ENCODE data around the gene IQCK. TPM values are rescaled to one million over a fixed set of nuclear protein-coding genes. Genes with fewer than 3 reads are reported as not detected.

Gene IQCK
- total RNA-seq, 1 donor from 2014 or later = 5.8 TPM

DNA sequence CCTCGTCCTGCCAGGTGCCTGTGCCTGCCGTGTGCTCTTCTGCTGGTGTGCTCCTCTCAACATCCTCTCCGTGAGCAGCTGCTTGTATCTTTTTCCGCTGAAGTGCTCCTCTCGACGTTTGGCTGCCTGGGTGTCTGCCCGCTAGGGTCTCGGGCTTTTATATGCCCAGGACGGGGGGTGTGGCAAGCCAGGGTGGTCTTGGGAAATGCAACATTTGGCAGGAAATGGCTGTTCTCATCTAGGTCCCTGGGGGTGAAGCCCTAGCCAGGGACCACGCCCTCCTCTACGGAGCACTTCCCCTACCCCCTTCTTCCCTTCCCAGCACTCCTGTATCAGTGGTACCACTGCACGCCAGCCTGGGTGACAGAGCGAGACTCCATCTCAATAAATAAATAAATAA is 49.4 kb downstream of the IQCK start:
- Mint-ChIP-seq H3K9me3 (ENCODE audit: unreplicated experiment) (peaks cover 11% of the 10 kb centered on the region), H3K27ac (ENCODE audit: unreplicated experiment) (no peak overlapping the region), H3K4me3 (ENCODE audit: unreplicated experiment) (no peak overlapping the region), H3K36me3 (ENCODE audit: unreplicated experiment) (peaks cover 2% of the 10 kb centered on the region), H3K27me3 (ENCODE audit: unreplicated experiment) (no peaks in the 10 kb centered on the region), H3K4me1 (ENCODE audit: unreplicated experiment) (no peaks in the 10 kb centered on the region)
- DNase-seq (ENCODE audit: extremely low spot score, unreplicated experiment) = peak; percentile 63
- TF ChIP-seq, protein P1, sequence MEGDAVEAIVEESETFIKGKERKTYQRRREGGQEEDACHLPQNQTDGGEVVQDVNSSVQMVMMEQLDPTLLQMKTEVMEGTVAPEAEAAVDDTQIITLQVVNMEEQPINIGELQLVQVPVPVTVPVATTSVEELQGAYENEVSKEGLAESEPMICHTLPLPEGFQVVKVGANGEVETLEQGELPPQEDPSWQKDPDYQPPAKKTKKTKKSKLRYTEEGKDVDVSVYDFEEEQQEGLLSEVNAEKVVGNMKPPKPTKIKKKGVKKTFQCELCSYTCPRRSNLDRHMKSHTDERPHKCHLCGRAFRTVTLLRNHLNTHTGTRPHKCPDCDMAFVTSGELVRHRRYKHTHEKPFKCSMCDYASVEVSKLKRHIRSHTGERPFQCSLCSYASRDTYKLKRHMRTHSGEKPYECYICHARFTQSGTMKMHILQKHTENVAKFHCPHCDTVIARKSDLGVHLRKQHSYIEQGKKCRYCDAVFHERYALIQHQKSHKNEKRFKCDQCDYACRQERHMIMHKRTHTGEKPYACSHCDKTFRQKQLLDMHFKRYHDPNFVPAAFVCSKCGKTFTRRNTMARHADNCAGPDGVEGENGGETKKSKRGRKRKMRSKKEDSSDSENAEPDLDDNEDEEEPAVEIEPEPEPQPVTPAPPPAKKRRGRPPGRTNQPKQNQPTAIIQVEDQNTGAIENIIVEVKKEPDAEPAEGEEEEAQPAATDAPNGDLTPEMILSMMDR (IDR thresholded peaks at IDR 0.05) = no peak

GRCh38 chr16:19769239-19769638 is 51.2 kb downstream of the IQCK start:
- Mint-ChIP-seq H3K4me1 (ENCODE audit: unreplicated experiment) (no peaks in the 10 kb centered on the region), H3K36me3 (ENCODE audit: unreplicated experiment) (peaks cover 2% of the 10 kb centered on the region), H3K4me3 (ENCODE audit: unreplicated experiment) (no peak overlapping the region), H3K9me3 (ENCODE audit: unreplicated experiment) (peaks cover 11% of the 10 kb centered on the region), H3K27ac (ENCODE audit: unreplicated experiment) (no peak overlapping the region), H3K27me3 (ENCODE audit: unreplicated experiment) (no peaks in the 10 kb centered on the region)
- TF ChIP-seq, protein P1 (IDR thresholded peaks at IDR 0.05) = no peak
- DNase-seq (ENCODE audit: extremely low spot score, unreplicated experiment) = peak; percentile 36

DNA sequence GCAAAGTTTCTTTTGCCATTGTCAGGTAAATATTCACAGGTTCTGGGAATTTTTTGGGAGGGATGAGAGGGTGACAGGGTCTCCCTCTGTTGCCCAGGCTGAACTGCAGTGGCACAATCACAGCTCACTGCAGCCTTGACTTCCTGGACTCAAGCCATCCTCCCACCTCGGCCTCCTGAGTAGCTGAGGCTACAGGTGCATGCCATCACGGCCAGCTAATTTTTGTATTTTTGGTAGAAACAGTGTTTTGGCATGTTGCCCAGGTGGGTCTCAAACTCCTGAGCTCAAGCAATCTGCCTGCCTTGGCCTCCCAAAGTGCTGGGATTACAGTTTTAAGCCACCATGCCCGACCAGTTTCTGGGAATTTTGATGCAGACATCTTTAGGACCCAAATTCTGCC is 53.0 kb downstream of the IQCK start:
- Mint-ChIP-seq H3K36me3 (ENCODE audit: unreplicated experiment) (peaks cover 1% of the 10 kb centered on the region), H3K9me3 (ENCODE audit: unreplicated experiment) (peaks cover 11% of the 10 kb centered on the region), H3K27me3 (ENCODE audit: unreplicated experiment) (no peaks in the 10 kb centered on the region), H3K4me1 (ENCODE audit: unreplicated experiment) (no peaks in the 10 kb centered on the region), H3K27ac (ENCODE audit: unreplicated experiment) (no peak overlapping the region), H3K4me3 (ENCODE audit: unreplicated experiment) (no peak overlapping the region)
- TF ChIP-seq, protein P1 (IDR thresholded peaks at IDR 0.05) = no peak
- DNase-seq (ENCODE audit: extremely low spot score, unreplicated experiment) = peak; percentile 32

DNA sequence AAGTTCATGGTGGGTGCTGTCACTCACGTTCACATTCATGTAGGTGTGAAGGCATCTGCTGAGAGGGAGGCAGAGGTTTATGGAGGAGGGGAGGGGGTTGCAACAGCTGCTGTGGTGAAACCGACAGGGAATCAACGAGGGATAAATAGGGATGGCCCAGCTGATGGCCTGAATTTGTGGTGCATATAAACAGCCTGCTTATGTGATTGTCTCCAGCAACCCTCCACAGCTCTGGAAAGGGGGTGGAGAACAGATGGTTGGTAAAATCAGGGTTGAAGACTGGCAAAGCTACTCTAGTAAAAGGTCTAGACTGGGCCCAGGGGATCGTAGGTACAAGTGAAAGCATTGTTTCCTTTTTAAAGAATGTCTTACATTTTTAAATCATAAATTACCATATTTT is 53.7 kb downstream of the IQCK start:
- Mint-ChIP-seq H3K36me3 (ENCODE audit: unreplicated experiment) (no peaks in the 10 kb centered on the region), H3K4me1 (ENCODE audit: unreplicated experiment) (no peaks in the 10 kb centered on the region), H3K9me3 (ENCODE audit: unreplicated experiment) (peaks cover 11% of the 10 kb centered on the region), H3K27ac (ENCODE audit: unreplicated experiment) (no peak overlapping the region), H3K4me3 (ENCODE audit: unreplicated experiment) (no peak overlapping the region), H3K27me3 (ENCODE audit: unreplicated experiment) (no peaks in the 10 kb centered on the region)
- TF ChIP-seq, protein P1 (IDR thresholded peaks at IDR 0.05) = no peak
- peak; percentile 34 for DNase-seq (ENCODE audit: extremely low spot score, unreplicated experiment)

DNA sequence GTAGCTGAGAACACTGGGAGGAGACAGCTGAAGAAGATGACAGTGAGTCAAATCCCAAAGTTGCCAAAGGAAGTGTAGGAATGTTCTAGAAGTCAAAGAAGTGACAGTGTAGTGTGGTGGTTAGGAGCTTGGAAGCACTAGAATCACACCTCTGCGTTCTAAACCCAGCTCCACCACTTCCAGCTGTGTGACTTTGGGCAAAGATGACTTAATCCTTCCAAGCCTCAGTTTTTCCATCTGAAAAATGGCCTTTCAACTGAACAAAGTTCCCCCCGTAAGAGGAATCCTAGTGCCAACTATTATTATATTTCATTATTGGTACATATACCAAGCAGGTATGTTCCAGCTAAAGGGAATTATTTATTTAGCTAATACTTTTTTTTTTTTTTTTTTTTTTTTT is 56.0 kb downstream of the IQCK start:
- no peak overlapping the region for H3K27ac Mint-ChIP-seq (ENCODE audit: unreplicated experiment)
- no peaks in the 10 kb centered on the region for H3K36me3 Mint-ChIP-seq (ENCODE audit: unreplicated experiment)
- peak; percentile 8 for DNase-seq (ENCODE audit: extremely low spot score, unreplicated experiment)
- H3K4me3 Mint-ChIP-seq (ENCODE audit: unreplicated experiment) = no peak overlapping the region
- no peaks in the 10 kb centered on the region for H3K4me1 Mint-ChIP-seq (ENCODE audit: unreplicated experiment)
- H3K9me3 Mint-ChIP-seq (ENCODE audit: unreplicated experiment) = peaks cover 7% of the 10 kb centered on the region
- TF ChIP-seq, protein P1 (IDR thresholded peaks at IDR 0.05) = no peak
- H3K27me3 Mint-ChIP-seq (ENCODE audit: unreplicated experiment) = no peaks in the 10 kb centered on the region
